Kidney capillary endothelial cell (primary cell): ENCODE results near the gene NOTCH4.
"Not testable (repeated sequence)": the region's sequence is repeated elsewhere in the genome, so short reads cannot be mapped to it uniquely, and the experiment has no call there.

Source experiments
- DNase-seq: peaks from one replicate; pipeline ENCODE4 v3.0.0-alpha.2; 2018; ENCODE audit warnings: low spot score

NOTCH4 gene

GRCh38 chr6:32223258-32224235 is at the start of gene NOTCH4:
Gene NOTCH4, minus strand, starts transcription at chr6:32224067. Its CDS starts 139 bp downstream, at chr6:32223928.
- peak; percentile 48 for DNase-seq

GRCh38 chr6:32271429-32271828 is 47.6 kb upstream of the NOTCH4 start:
- DNase-seq, result no peak

GRCh38 chr6:32268459-32268858 is 44.6 kb upstream of the NOTCH4 start:
- DNase-seq, result not testable (repeated sequence)

DNA sequence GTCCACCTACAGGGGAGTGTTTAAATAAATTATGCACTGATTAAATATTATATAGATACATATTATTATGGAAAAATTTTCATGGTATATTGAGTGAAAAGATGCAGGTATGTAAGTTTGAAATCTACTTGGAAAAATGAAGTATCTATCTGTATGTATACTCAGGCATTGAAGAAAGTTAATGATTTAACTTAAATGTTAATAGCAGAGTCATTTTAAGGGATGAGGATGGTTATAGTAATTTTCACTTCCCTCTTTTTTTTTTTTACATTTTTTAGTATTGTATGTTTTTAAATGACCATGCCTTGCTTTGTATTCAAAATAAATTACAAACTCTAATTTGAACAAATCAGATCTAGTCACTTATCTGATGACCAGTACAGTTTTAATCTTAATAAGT is 43.2 kb upstream of the NOTCH4 start:
- no peak for DNase-seq

DNA sequence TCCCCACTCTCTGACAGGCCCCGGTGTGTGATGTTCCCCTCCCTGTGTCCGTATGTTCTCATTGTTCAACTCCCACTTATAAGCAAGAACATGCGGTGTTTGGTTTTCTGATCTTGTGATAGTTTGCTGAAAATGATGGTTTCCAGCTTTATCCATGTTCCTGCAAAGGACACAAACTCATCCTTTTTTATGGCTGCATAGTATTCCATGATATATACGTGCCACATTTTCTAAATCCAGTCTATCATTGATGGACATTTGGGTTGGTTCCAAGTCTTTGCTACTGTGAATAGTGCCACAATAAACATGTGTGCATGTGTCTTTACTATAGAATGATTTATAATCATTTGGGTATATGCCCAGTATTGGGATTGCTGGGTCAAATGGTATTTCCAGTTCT is 33.4 kb upstream of the NOTCH4 start:
- not testable (repeated sequence) for DNase-seq

- peak; percentile 95 for DNase-seq
Observed at GRCh38 chr6:32255199-32256153, 31.6 kb upstream of the NOTCH4 start.

- DNase-seq, result no peak
Observed at GRCh38 chr6:32254761-32255198, 30.9 kb upstream of the NOTCH4 start.

GRCh38 chr6:32252331-32253009 is 28.6 kb upstream of the NOTCH4 start:
- DNase-seq, result no peak

DNA sequence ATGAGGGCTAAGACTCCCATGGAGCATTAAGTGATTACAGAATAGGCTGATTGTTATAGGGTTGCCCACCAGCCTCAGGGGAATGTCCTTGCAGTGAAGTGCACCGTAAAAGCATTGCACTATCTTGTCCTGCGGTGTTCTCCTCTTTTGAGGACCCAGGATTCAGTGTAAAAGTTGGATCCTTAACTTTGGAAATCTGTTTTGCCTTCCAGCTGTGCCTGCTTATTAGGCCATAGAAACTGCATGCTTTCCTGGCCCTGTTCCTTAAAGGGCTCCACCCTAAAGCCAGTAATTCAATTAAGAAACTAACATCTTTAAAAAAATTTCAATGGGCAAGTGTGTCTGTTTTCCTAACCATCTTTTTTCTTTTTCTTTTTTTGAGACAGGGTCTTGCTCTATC is 25.4 kb upstream of the NOTCH4 start:
- no peak for DNase-seq

DNA sequence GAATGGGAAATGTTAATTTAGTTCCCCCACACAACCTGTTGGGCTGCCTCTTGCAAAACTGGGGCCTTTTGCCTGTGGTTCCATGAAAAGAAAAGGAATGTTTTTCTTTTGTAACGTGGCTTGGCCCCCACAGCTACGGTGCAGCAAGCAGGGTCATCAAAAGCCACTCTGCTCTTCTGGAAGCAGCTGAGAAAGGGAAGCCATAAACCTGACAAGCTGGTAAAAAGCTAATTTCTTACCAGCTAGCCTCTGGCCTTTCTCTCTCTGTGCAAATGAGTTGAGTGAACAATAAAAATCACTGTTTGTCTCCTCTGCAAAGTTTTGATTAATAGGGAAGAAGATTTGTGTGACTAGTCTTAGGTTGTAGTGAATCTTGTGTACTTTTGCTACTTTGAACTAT is 23.5 kb upstream of the NOTCH4 start:
- no peak for DNase-seq

- peak; percentile 79 for DNase-seq
Observed at GRCh38 chr6:32244946-32245398, 21.1 kb upstream of the NOTCH4 start.

GRCh38 chr6:32244270-32244669 is 20.4 kb upstream of the NOTCH4 start:
- no peak for DNase-seq

DNA sequence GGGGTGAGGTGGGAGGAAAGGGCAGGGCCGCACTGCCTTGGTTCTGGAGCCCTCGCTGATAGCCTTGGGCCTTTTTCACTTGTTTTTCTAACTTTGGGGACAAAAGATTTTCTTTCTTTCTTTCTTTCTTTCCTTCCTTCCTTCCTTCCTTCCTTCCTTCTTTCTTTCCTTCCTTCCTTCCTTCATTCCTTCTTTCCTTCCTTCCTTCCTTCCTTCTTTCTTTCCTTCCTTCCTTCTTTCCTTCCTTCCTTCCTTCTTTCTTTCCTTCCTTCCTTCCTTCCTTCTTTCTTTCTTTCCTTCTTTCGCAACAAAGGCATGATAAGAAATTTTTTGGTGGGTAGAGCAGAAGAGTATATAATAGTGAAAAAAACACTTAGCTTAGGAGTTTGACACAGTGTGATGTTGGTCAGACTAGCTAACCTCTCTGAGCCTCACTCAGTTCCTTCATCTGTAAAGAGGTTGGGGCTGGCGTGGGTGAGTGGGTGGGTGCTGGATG is 18.5 kb upstream of the NOTCH4 start:
- DNase-seq, result not testable (repeated sequence)

- DNase-seq, result no peak
Observed at GRCh38 chr6:32240686-32241085, 16.8 kb upstream of the NOTCH4 start.

GRCh38 chr6:32239462-32239861 is 15.6 kb upstream of the NOTCH4 start:
- no peak for DNase-seq

GRCh38 chr6:32234934-32235333 is 11.1 kb upstream of the NOTCH4 start:
- DNase-seq, result peak; percentile 30

- DNase-seq, result no peak
Observed at GRCh38 chr6:32226434-32226833, 2.6 kb upstream of the NOTCH4 start.

DNA sequence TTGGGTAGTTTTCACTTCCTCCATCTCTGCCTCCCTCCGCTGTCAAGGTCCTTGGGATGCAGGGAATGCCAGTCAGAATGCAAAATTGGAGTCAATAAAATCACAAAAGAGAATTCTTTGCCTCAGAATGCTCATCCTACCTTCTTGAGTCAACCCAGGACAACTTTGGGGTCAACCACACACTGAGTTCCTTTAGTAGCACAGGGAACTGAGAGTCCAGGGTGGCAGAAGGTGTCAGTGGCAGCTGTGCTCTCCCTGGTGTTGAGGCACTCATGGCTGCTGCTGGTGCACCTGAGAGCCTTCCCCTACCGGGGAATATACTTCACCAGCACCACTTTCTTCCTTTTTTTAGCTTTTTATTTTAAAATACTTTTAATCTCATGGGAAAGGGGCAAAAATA is 829 bp upstream of the NOTCH4 start:
- no peak for DNase-seq

DNA sequence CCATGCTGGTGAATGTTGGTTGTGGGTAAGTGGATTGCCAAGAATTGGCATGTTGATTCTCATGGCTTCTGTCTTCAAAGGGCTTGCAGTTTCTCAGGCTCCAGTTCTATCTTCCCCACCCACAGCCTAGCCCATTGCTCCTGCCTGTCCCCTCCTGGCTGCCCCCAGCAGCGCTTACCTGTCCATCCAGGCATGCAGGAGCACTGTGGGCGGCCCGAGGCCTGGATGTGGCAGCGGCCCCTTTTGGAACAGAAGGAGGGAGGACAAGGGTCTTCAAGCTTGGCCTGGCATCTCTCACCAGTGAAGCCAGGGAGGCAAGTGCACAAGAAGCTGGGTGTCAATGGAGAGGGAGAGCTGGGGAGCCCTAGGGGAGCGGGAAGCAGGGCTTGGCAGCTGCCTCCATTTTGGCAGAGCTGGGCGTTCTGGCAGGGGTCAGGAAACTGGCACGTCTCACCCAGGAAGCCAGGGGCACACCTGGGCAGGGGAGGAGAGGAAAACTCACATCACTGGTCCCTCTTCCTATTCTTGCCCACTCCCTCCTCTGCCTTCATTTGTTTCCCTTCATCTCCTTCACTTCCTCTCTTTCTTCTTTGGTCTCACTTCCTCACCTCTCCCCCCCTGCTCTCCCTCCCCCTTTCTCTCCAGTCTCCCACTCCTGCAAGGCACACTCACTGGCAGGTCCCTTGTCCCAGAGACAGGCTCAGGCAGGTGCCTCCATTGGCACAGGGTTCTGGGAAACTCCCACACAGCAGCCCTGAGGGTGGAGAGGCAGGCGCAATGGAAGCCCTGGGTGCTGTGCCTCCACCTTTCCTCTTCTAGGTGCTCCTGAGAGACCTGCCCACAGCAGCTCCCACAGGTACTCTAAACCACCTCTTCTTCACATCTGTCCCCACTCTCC is 1.3 kb downstream of the NOTCH4 start:
- DNase-seq, result no peak

DNA sequence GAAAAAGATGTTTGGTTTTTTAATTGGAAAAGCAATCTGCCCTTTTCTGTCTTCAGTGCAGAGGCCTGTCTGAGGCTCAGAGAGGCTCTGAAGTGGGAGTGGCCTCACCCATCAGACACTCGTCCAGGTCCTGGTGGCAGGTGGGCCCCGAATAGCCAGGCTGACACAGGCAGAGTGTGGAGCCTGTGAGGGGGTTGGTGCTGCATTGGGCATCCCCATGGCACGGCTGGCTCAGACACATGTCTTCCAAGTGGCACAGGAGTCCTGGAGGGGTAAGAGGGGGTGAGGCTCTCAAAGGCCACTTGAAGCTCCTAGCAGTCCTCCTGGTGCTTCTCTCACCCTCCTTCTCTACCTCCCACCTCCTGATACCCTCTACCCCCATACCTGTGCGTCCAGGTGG is 3.8 kb downstream of the NOTCH4 start:
- no peak for DNase-seq

GRCh38 chr6:32218167-32218566 is 5.7 kb downstream of the NOTCH4 start:
- no peak for DNase-seq
